Esophagus muscularis mucosa (tissue), 4 donors: ENCODE results near the gene URB1.

Source experiments
- CTCF ChIP-seq, 3 experiments: fragments of 200-600 bp in 2 of 3; fragments of 450-650 bp in 1 of 3; sonication (generic) in 2 of 3; IDR thresholded peaks; one replicate each; pipeline ENCODE4 v1.5.1; 2017 to 2019; ENCODE audit warnings: antibody characterized with exemption in 3 of 3, mild to moderate bottlenecking in 2 of 3, moderate library complexity in 1 of 3
- EP300 ChIP-seq: sonication (generic); formaldehyde crosslinking; IDR thresholded peaks from one replicate; pipeline ENCODE4 v1.6.1; 2017; ENCODE audit warnings: antibody characterized with exemption
- POLR2A ChIP-seq: fragments of 450-650 bp; IDR thresholded peaks from one replicate; pipeline ENCODE4 v1.6.1; 2017; ENCODE audit warnings: antibody characterized with exemption, moderate library complexity, mild to moderate bottlenecking, low read depth

- TF ChIP-seq CTCF (IDR thresholded peaks at IDR 0.05), result peak in 1 of 3 experiments; percentile 53
- TF ChIP-seq POLR2A, result no peak
- no peak for TF ChIP-seq EP300
Observed at GRCh38 chr21:32278518-32279376, 114.1 kb downstream of the URB1 start, which contains the start of gene MIS18A.
